IPS-11a (cell line): Measurements from ENCODE around the gene IL12RB1.
"Not testable (repeated sequence)": the region's sequence is repeated elsewhere in the genome, so short reads cannot be mapped to it uniquely, and the experiment has no call there.

Experiments used
- H3K4me3 ChIP-seq: one replicate; pipeline ENCODE4 v1.5.1; 2013; ENCODE audit warnings: low read depth, low read length, control low read depth

Gene IL12RB1

DNA sequence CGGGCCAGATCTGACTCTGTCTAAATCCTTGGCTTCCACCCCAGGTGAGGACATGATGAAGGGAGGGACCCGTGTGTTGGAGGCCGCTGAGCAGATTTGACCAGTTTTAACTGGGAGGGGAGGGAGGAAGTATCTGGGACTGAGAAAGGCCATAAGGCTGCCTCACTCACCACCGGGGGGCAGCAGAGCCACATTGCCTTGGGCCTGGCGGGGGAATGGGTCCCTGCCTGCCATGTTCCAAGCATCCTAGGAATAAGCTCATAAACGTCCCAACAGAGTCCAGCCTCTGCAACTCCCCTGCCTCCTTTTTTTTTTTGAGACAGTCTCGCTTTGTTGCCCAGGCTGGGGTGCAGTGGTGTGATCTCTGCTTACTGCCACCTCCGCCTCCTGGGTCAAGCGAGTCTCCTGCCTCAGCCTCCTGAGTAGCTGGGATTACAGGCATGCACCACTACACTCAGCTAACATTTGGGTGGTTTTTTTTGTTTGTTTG lies 26.3 kb upstream of the IL12RB1 start:
- H3K4me3 ChIP-seq, result no peak overlapping the region

DNA sequence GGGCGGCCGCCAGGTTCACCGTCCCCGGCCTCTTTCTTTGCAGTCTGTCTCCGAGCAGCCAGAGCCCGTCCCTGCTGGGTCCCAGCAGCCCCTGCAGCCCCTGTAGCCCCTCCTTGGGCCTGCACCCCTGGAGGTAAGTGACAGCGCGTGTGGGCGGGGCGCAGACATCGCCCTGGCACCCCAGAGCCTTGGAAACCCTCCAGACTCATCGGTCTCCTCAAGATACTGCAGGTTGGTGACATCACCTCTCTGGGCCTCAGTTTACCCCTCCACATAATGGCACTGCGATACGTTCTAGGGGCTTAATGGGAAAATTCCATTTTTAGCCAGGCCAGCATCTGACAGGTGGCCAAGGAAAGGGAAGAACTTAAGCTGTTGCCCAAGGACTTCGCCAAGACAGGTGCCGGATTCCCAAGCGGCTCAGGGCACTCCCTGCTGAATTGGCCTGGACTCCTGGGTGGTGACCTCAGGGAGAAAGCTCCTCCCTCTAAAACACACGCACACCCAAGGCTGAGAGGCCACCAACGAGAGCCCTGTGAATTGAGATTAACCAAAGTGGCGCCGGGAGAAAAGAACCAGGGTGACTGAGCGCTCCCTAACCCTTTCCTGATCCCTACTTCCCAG lies 24.0 kb upstream of the IL12RB1 start:
- peak overlapping the region; percentile 70 for H3K4me3 ChIP-seq

DNA sequence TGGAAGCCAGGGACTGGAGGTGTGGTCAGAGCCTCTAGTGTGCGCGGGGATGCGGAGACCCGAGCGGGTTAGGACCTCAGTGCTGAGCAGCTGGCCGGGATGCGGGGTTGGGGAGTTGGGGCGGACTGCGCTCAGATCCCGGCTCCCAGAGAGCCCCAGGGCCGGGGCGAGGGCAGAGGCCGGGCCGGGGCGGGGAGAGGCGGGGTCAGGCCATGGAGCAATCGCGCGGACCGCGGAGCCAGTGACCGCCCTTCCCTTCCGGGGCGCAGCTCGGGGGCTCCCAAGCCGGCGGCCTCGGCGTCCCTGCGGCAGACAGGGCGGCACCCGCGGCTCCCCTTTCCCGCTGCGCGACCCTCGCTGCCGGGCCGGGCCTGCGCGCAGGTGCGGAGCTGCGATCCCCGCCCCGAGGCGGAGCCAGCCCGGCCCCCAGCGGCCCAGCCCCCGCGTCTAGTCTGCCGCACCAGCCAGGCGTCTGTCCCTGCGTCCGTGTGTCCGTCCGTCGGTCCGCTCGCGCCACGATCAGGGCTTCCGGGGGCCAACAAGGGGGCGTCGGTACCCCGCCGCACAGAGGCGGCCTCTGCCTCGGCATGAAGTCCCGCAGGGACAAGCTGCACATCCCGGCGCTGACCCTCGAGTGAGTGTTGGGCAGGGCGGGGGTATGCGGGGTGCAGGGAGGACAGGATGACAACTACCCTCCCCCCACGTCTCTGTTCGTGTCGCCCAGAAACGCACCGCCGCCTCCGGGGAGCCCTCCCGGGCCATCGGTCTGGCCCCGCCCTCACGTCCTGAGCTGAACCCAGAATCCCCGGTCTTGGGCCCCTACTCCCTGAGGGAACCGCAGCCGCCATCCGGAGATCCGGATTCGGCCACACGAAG lies 23.2 kb upstream of the IL12RB1 start:
- peak overlapping the region; percentile 70 for H3K4me3 ChIP-seq

DNA sequence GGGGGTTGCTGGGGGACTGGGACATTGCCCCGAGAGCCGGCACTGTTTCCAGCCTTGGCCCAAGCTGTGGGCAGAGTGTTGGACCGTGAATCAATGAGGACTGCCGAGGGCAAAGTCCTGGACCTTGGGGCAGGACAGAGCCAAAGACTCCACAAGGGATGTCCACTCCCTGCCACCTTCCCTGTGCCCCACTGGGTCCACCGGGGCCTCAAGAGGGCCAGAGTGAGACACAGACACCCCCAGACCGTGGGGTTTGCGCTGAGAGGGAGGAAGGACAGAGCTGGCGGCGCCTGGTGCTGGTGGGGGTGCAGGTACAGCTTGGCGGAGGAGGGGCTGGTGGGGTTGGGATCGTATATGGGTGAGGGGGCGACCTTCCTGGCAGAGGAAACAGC lies 22.6 kb upstream of the IL12RB1 start:
- H3K4me3 ChIP-seq, result peak overlapping the region; percentile 70

DNA sequence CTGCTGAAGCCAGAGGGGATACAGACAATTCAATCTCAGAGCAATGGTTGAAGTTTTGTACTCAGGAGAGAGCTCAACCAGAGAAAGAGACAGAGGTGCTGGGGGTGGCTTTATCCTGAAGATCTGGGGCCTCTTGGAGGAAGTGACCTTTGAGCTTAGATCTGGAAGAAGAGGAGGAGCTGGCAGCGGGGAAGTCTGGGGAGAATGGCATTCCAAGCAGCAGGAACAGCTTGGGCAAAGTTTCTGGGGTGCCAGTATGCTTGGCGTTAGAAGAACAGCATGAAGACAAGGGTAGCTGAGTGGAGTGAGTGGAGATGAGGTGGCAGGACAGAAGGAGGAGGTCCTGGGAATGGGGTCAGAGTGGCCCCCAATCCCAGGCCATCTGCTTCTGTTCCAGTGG lies 22.2 kb upstream of the IL12RB1 start:
- H3K4me3 ChIP-seq, result no peak overlapping the region

DNA sequence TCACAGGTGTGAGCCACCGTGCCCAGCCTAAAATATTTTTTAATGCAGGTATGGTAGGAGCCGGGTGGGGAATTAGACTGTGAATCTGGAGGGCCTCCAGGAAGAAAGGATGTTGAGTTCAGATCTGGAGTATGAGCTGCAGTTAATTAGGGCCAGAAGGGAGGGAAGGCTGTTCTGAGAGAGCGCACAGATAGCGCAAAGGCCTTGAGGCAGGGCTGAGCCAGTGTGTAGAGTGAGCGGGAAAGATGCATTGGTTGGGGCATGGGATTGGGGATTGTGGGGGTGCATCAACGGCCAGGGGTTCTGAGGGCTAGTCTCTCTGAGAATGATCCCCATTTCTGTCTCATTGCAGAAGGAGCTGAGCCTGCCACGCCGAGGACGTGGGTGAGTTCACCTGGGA lies 20.5 kb upstream of the IL12RB1 start:
- H3K4me3 ChIP-seq, result no peak overlapping the region

DNA sequence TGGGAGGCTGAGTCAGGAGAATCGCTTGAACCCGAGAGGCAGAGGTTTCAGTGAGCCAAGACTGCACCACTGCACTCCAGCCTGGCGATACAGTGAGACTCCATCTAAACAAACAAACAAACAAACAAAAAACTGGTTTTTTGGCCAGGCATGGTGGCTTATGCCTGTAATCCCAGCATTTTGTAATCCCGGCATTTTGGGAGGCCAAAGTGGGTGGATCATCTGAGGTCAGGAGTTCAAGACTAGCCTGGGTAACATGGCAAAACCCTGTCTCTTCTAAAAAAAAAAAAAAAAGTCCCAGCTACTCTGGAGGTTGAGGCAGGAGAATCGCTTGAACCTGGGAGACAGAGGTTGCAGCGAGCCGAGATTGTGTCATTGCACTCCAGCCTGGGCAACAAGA lies 18.5 kb upstream of the IL12RB1 start:
- not testable (repeated sequence) for H3K4me3 ChIP-seq

DNA sequence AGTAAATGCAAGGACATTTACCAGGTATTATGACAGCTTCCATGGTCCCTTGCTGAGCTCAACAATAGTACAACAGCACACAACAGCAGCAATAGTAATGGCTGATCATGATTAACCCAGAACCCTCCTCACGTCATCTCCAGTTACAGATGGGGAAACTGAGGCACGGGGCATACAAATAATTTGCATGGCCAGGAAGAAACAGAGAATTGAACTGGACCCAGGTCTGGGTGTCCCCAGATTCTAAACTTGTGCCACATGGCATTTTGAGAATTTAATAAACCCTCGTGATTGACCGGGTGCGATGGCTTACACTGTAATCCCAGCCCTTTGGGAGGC lies 18.0 kb upstream of the IL12RB1 start:
- H3K4me3 ChIP-seq, result peak overlapping the region; percentile 48

DNA sequence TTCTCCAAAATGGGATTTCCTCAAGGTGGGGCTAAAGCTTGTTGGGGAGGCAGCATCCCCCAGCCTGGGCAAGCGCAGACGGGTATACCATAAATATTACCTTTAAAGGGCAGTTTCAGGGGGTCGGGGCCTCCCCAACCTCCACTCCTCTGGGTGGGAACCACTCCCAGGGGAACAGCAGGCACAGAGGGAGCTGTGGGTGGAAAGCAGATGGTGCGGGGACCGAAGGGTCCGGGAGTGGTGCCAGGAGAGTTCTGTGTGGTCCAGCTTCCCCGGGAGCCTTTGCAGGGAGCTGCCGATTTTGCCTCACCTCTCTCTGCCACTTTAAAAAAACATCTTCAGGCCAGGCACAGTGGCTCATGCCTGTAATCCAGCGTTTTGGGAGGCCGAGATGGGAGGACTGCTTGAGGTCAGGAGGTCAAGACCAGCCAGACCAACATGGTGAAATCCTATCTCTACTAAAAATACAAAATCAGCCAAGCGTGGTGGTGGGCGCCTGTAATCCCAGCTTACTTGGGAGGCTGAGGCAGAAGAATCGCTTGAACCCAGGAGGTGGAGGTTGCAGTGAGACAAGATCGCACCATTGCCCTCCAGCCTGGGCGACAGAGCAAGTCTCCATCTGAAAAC lies 16.3 kb upstream of the IL12RB1 start:
- no peak overlapping the region for H3K4me3 ChIP-seq

DNA sequence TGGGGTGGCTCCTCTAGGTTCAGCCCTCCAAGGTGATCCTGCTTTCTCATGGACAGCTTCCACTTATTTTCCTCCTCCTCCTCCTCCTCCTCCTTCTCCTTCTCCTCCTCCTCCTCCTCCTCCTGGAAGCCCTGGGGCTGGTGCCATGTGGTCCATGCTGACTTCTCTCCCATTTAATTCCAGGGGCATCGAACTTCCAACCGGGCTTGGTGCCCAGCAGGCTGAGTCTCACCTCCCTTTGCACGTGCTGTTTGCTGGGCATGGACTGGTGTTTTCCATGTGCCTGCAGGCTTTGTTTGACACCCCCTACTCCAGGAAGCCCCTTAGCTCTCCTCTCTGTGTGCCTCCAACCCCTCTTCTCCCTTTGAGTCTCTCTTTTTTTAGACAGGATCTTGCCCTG lies 14.5 kb upstream of the IL12RB1 start:
- H3K4me3 ChIP-seq, result no peak overlapping the region

DNA sequence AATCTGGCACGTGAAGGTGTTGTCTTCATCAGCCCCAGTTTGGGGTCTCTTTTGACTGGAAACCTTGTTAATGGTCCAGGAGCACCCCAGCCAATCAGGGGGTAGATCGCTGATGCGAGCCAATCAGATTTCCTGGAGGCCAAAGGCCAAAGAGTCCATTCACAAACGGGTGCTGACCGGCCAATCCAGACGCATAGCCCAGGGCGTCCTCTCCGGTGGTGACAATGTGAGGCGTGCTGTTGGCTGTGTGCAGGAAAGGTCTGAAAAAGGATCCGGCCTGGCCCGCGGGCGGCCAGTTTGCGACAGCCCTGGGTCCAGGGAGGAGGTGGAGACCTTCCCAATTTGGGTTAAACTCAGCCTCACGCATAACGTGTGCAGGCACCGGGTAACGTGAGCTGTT lies 14.0 kb upstream of the IL12RB1 start:
- H3K4me3 ChIP-seq, result no peak overlapping the region

DNA sequence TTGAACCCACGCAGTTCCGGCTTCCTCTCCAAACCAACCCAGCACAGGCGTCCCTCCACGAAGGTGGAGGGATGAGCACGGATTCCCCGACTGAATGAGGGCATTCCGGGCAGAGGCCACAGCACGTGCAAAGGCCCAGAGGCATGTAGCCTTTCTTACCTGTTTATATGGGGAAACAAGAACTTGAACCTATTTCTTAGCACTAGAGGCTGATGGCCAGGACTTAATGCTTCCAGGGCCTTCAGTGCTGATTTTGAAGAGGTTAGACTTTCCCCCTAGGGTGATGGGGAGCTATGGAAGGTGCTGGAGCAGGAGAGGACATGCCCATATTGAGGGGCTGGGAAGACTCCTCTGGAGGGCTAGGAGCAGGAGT lies 12.9 kb upstream of the IL12RB1 start:
- H3K4me3 ChIP-seq, result no peak overlapping the region

DNA sequence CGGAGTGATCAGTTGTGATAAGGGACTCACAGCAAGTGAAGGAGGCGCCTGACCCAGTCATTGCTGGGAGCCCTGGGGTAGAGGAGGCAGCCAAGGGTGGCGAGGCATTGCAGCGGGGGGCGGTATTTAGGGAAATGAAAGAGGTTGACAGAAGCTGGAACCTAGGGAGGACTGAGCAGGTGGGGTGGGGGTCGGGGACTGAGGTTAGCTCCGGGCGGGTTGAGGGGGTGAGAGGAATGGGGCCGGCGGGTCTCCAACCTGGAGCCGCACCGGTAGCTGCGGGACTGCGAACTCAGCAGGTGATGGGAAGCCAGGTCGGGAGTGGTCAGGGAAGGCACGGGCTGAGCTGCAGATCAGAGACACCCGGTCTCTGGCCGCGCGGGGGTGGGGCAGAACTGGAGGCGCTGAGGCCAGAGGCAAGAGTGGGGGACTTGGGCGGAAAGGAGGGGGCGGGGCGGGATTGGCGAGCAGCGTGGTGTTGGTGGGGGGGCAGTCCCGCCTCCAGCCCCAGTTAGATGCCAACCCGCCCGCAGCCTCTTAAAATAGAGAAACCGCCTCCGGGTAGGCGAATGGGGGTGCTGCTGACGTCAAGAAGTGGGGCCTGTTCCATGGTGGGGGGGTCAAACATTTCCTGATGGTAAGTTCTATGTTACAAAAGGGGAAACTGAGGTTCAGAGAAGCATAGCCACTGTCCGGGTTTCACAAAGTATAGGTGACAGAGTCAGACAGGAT lies 12.3 kb upstream of the IL12RB1 start:
- H3K4me3 ChIP-seq, result peak overlapping the region; percentile 13

DNA sequence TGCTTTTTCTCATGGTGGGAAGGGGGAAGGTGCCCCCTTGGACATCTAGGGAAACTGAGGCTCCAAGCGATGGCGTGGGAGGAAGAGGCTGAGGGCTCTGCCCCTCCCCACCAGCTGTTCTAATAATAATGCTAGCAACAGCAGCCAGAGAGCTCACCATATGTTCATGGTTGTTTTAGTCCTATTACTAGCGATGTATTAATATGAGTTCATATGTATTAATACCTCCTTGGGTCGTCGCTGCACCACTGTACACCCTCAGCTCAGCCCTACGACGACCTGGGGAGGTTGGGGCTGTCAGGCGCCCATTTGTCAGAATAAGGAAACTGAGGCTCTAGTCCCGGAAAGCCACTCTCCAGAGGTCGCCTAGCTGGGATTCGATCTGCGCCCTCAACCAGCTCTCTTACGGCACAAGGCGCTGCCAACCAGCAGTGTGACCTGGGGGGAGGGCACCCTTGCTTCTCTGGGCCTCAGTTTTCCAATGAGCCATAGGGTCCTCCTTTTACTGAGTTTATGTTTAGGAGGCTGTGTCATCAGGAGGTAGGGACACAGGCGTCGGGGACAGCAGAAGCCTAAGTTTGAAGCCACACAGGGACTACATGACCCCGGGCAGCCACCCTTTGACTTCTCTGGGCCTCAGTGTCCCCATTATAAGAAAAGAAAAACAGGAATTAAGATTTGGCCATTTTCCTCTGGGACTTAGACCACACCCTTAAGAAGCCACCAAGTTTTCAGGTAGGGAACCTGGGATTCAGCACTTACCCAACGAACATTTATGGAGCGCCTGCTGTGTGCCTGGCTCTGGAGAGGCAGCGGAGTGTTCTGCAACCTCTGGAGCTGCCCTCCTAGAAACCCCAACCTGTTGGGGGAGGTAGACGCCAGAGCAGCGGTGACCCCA lies 11.5 kb upstream of the IL12RB1 start:
- peak overlapping the region; percentile 20 for H3K4me3 ChIP-seq

DNA sequence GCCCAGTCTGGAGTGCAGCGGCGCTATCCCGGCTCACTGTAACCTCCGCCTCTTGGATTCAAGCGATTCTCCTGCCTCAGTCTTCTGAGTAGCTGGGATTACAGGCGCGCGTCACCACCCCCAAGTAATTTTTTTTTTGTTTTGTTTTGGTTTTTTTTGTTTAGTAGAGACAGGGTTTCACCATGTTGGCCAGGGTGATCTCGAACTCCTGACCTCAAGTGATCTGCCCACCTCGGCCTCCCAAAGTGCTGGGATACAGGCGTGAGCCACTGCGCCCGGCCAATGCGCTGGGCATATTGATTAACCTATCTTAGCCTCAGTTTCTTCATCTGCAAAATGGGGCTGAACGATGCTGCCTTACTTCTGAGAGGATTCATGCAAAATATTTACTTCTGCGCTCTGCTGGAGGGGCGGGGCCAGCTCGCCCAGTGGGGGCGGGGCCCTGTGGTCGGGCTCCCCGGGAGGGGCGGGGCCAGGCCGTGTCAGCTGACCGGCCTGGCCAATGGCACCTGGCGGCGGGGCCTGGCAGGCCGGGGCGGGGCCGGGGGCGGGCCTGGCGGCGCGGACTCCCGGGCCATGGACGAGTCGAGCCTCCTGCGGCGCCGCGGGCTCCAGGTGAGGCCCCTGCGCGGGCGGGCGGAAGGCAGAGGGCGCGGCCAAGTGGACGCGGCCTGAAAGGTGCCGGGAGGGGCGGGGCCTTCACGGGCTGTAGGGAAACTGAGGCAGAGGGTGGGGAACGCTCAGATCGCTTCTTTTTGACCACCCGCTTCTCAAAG lies 10.7 kb upstream of the IL12RB1 start, which contains the start of gene MAST3:
Gene MAST3 (plus strand): TSS at position 562 of the 776 bp plus-strand sequence. CDS start 15 bp downstream, at position 577.
- H3K4me3 ChIP-seq, result peak within 1 kb of the TSS; percentile 20

DNA sequence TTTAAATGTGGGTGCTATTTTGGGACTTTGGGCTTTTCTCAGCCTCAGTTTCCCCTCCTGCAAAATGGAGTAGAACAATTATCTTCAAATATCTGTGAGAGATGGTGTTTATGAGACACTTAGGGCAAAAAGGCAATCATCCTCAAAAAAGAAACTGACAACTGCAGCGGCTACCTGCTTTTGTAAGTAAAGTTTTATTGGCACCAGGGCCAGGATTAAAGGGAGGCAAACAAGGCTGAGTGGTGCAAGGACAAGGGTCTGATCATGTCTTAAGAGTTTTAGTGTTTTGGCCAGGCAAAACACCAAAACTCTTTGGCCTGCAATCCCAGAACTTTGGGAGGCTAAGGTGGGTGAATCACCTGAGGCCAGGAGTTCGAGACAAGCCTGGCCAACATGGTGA lies 9.5 kb upstream of the IL12RB1 start:
- H3K4me3 ChIP-seq, result no peak overlapping the region

DNA sequence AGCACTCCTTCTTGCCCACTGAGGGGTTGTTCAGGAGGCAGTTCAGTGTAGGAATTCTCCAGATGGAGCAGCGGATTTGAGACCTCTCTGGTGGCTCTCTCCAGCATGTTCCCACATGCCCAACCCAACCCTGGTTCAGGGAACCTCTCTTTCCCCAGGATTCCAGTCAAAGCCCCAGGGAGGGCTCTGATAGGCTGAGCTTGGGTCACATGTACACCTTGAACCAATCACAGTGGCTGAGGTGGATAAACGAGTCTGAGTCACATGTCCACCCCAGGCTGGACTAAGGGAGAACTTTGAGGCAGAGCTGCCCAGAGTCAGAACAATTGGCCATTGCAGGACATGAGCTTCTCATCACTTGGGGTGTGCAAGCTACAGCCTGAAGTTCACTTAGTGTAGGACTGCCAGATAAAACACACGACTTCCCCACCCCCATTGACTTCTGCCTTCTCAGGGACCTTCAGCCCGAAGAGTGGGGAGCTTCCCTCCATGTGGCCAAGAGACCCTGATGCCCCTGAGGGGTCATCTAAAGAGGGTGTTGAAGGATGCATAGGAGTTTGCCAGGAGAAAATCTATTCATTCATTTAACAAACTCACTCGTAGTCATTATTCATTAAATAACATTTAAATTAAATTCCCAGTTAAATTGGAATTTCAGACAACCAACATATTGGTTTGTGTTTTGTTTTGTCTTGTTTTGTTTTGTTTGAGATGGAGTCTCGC lies 6.9 kb upstream of the IL12RB1 start:
- H3K4me3 ChIP-seq, result no peak overlapping the region

DNA sequence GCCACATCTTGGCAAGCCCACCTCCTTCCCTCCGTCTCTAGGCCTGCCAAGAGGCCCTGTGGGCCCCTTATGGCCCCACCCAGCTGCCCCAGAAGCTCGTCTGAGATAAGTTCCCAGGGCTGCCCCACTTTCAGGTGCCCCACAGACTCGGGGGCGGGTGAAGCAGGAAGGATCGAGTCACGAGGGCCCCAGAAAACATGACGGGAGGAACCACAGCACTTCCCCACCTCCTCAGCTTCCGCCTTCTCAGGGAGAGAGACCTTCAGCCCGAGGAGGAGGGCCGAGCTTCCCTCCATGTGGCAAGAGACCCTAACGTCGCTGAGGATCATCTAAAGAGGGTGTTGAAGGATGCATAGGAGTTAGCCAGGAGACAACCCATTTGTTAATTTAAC lies 4.5 kb upstream of the IL12RB1 start:
- no peak overlapping the region for H3K4me3 ChIP-seq
